ENCODE results near the gene GATAD2A.
A peak's percentile ranks its signal among the peaks of the same experiment; 100 is the strongest.
"Not testable (repeated sequence)": the region's sequence is repeated elsewhere in the genome, so short reads cannot be mapped to it uniquely, and the experiment has no call there.

The GATAD2A gene, protein sequence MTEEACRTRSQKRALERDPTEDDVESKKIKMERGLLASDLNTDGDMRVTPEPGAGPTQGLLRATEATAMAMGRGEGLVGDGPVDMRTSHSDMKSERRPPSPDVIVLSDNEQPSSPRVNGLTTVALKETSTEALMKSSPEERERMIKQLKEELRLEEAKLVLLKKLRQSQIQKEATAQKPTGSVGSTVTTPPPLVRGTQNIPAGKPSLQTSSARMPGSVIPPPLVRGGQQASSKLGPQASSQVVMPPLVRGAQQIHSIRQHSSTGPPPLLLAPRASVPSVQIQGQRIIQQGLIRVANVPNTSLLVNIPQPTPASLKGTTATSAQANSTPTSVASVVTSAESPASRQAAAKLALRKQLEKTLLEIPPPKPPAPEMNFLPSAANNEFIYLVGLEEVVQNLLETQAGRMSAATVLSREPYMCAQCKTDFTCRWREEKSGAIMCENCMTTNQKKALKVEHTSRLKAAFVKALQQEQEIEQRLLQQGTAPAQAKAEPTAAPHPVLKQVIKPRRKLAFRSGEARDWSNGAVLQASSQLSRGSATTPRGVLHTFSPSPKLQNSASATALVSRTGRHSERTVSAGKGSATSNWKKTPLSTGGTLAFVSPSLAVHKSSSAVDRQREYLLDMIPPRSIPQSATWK

DNA sequence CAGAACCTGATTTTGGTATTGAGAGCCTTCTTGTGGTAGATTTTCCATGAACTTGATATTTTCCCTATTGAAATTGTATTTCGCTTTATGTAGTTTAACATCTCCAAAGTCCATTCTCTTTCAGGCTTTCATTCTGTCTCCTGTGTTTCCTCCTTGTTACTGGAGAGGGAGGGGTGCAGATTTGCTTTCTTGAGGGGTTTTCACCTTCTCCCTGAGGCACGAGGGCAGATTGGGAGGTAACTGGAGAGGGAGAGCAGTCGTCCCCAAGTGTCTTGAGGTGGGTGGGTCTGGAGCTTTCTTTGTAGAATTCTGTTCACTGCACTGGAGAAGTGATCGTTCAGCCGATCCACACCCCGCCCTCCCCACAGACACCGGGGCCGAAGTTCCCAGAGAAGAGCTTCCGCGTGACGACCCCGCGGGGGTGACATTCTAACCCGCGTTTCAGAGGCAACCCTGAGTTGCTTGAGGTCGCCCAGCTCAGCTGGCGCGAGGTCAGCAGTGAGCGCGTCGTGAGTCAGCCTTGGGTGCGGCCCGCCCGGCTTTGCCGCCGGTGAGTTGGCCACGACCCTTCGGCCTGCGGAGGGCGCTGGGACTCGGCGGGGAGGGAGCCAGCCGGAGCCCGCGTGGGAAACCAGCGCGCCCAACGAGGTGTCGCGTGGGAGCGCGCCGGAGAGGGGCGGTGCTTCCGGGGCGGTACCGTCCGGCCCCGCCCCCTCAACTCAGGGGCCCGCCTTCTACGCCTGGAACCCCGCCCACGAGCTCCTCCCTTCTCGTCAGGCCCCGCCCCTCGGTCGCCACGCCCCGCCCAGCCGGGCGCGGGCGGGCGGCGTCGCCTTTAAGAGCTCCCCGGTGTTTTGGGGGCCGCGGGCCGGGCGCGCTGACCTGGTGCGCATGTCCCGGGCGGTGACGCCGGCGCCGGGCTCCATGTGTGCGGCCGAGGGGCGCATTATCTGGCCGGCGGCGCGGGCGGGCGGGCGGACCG is at the start of gene GATAD2A:
TSS of gene GATAD2A (plus strand) at position 797 of the 982 bp plus-strand sequence. CDS start 59,671 bp downstream, outside the sequence.
- DNase-seq: peak; percentile 97

DNA sequence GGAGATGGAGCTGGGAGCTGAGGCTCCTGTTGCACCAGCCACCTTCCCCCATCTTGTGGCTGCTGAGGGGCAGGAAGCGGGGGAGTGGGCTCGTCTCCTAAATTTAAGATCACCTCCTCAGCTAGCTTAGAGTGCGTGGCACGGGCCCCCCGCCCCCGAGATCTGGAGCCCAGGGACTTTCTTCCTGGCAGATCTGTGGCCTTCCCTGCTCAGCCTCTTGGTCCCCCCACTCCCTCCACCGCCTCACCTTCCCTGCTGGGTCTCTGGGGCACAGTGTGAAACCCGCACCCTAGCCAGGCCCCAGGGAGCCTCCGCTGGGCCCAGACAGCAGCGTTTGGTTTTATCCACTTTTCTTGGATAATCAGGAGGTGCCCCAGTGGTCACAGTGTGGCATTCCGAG is 49.0 kb upstream of the GATAD2A start:
- no peak for DNase-seq

- DNase-seq: no peak
Observed at GRCh38 chr19:19356901-19357566, 48.4 kb upstream of the GATAD2A start.

- peak; percentile 95 for DNase-seq
Observed at GRCh38 chr19:19361075-19361594, 44.3 kb upstream of the GATAD2A start.

DNA sequence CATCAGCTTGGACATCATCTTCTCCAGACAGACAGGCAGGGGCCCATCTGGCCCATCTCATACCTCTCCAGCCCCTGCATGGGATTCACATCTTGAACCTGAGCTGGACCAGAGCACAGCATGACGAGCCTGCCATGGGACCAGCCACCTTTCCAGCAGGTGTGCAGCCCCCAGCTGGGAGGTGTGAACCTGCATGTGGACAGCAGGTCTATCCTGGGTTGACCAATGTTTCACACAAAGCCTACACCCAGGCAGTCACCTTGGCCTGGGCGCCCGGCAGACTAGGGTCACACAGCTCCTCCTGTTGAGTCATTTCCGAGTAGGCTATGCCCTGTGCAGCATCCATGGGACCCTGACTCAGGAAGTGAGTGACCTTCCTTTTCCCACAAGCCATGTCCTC is 43.4 kb upstream of the GATAD2A start:
- DNase-seq: no peak

- DNase-seq: peak; percentile 80
Observed at GRCh38 chr19:19366434-19367396, 38.8 kb upstream of the GATAD2A start.

- DNase-seq: no peak
Observed at GRCh38 chr19:19368087-19368486, 37.4 kb upstream of the GATAD2A start.

- no peak for DNase-seq
Observed at GRCh38 chr19:19371059-19371458, 34.4 kb upstream of the GATAD2A start.

GRCh38 chr19:19372656-19373416 is 32.6 kb upstream of the GATAD2A start:
- DNase-seq: no peak

DNA sequence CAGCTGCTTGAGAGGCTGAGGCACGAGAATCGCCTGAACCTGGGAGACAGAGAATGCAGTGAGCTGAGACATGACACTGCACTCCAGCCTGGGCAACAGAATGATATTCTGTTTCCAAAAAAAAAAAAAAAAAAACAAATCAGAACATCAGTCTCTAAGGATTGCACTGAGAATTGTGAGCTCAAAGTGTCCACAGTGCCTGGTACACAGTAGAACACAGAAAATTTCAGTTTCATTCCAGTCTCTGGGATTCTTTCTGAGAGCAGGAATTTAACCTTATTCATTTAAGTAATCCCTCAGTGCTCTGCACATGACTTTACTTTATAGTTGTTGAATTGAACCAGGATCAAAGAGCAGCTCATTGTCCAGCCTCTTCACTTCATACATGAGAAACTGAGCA is 25.9 kb upstream of the GATAD2A start:
- no peak for DNase-seq

DNA sequence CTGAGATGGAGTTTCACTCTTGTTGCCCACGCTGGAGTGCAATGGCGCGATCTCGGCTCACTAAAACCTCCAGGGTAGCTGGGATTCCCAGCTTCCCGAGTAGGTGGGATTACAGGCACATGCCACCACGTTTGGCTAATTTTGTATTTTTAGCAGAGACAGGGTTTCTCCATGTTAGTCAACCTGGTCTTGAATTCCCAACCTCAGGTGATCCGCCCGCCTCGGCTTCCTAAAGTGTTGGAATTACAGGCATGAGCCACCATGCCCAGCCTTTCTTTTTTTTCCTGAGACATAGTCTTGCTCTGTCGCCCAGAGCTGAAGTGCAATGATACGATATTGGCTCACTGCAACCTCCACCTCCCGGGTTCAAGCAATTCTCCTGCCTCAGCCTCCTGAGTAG is 25.2 kb upstream of the GATAD2A start:
- DNase-seq: not testable (repeated sequence)

GRCh38 chr19:19381007-19381926 is 24.2 kb upstream of the GATAD2A start:
- no peak for DNase-seq

DNA sequence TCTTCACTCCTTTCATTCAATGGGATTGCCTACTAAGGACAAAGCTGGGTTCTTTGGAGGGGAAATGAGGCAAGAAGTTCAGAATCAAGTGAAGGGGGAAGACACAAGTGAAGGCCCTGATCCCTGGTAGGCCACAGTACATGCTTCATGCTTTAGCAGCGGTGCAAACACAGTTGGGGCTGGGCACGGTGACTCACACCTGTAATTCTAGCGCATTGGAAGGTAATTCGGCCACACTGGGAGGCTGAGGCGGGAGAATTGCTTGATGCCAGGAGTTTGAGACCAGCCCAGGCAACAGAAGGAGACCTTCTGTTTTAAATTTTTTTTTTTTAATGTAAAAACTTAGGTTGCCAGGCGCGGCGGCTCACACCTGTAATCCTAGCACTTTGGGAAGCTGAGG is 23.4 kb upstream of the GATAD2A start:
- no peak for DNase-seq

- no peak for DNase-seq
Observed at GRCh38 chr19:19384486-19384885, 21.0 kb upstream of the GATAD2A start.

DNA sequence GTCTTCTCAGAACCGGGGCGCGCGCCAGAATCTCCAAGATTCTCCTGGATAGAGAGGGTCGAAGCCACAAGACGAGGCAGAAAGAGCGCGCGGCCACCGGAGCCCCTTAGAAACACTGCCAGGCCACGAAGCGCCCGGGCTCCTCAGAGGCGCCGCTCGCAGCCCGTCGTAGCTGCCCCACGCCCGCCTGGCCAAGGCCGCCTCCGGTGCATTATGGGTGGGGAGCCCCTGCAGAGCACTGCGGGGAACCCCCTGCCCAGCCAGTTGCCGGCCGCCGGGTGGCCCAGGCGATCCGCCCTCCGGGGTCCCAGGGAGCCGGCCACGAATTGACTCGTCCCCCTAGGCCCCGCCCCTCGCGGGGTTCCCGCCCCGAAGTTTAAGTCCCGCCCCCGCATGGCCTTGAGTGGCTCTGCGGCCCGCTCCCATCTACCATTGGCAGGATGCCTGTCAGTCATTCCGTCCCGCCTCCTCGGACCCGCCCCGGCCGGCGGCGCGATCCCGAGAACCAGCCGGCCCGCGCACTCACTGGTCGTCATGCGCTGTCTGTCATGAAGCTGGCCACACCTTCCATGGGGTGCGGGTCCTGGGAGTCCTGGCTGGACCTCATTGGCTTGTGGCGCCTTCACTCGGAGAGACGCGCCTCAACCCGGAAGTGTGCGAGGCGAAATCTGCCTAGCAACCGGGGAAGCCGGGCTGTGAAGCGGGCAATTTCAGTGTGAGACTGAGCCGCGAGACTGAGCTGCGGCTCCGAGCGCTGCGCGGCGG is 20.2 kb upstream of the GATAD2A start:
- peak; percentile 100 for DNase-seq

DNA sequence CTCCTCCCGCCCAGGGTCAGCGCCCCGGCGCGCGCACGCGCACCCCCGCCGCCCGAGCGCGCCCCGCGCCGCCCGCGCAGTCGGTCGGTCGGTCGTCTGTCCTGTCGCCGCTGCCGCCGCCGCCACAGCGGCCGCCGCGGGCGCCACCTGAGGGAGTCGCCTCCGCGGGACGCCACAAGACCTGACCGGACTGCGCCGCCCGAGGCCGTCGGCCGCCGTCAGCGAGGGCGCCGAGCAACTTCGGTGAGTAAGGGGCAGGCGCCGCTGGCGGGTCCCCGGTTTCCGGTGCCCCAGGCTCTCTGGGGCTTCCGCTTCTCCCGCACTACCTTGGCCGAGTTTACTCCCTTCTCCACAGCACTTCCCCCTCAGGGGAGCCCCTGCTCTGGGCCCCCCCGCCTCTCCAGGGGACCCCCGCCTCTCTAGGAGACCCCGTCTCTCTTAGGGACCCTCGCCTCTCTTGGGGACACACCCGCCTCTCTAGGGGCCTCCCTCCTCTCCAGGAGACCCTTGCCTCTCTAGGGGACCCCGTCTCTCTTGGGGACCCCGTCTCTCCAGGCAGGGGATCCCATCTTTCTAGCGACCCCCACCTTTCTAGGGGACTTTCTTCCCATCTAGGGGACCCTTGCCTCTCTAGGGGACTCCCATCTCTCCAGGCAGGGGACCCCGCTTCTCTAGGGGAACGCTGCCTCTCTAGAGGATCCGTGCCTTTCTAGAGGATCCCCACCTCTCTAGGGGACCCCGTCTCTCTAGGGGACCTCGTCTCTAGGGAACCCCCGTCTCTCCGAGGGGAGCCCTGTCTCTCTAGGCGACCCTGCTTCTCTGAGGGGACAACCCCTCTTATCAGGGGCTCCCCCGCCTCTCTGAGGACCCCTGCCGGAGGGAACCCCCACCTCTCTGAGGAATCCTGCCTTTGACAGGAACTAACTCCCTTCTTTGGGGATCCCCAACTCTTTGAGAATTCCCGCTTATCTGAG is 19.3 kb upstream of the GATAD2A start:
- DNase-seq: no peak

DNA sequence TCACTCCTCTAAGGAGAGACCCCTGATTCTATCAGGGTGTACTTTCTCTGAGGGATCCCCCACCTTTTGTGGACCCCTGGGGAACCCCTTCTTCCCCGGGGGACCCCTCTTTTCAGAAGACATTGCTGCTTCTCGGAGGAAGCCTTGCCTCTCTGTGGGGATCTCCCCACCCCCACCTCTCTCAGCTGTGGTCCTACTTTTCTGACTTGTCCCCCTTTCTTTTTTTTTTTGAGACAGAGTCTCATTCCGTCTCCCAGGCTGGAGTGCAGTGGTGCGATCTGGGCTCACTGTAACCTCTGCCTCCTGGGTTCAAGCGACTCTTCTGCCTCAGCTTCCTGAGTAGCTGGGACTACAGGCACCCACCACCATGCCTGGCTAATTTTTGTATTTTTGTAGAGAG is 18.4 kb upstream of the GATAD2A start:
- DNase-seq: no peak

Data from eye (tissue), 1 donor.